GM10248 (cell line): ENCODE results near the gene PBRM1.

Source experiments
- CTCF ChIA-PET: fragments of 300-600 bp; sonication (Branson Sonifier 250); formaldehyde crosslinking; extraction: SDS; loops from one replicate; lab custom pipeline; 2021; ENCODE audit warnings: antibody characterized with exemption; lab: Yijun Ruan, JAX
- POLR2A ChIA-PET: fragments of 350-650 bp; sonication (Branson Sonifier 250); formaldehyde crosslinking; extraction: SDS; loops from one replicate; lab custom pipeline; 2020; ENCODE audit warnings: antibody characterized with exemption; lab: Yijun Ruan, JAX
- DNase-seq: peaks from one replicate; pipeline ENCODE4 v3.0.0; 2012; ENCODE audit errors: extremely low spot score
- TF ChIP-seq, protein P1 (sequence below): IDR thresholded peaks from 2 replicates; pipeline ENCODE4 v1.5.1; 2012; ENCODE audit warnings: mild to moderate bottlenecking, low read depth; ENCODE audit errors: extremely low read depth, missing control alignments, control extremely low read depth

Gene PBRM1

DNA sequence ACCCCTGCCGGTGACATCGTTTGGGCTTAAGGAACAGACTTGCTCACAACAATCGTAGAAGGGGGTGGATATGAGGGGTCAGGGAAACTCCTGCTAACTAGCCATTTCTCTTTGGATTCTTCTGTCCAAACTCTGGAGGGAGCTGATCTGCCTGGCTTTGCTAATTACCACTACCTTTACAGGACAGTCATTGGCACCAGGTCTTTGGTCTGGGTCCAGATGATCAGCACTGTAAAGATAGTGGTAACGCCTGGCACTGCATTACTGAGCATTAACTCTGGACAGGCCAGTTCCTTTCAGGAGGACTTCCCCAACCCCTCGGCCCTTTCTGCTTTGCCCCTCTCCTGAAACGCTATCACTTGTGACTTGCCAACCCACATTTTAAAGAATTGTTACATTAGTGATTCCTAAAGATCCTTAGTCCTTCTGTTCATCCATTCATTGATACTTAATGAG is 148.5 kb downstream of the PBRM1 start:
- CTCF ChIA-PET, result interaction anchor here (1.1 kb wide), 1 partner anchor 51 kb away, joined by 3 read pairs; no protein-coding TSS in a partner anchor

DNA sequence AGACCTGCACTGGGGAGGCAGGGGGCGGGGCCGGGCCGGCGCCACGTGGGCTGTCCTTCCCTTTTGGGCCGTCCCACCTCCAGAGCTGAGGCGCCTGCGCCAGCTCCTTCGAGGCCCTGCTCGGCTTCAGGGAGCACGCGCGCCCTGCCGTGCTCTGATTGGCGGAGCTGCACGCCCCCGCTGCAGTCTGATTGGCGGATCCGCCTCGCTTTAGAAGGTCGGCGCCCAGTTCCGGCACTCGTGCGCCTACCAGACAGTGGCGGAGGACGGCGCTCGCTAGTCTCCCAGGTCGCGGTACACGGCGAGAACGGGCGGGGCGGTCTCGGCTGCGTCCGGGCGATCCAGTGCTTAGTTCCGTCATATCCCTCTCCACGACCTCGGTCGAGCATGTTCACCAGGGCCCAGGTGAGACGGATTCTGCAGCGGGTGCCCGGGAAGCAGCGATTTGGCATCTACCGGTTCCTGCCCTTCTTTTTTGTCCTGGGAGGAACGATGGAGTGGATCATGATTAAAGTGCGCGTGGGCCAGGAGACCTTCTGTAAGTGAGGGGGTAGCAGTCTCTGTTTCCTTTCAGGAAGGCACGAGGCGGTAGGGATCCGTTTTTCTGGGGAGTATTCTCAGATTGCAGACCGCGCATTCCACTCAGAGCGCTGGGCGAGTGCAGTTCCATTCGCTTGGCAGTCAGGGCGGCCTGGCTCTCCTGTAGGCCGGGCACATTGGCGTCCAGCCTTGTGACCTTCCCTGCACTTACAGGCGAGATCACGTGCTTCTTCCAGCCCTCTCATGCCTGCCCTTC is 149.1 kb downstream of the PBRM1 start, which contains the start of gene UQCC5:
TSS of gene UQCC5 (plus strand) at position 237 of the 796 bp plus-strand sequence. CDS start at position 388, 151 bp downstream.
- ChIA-PET CTCF (interaction anchor here (0.8 to 1.8 kb wide), 6 partner anchors 9 to 288 kb away, joined by 3 to 4 read pairs (median 4); no protein-coding TSS in a partner anchor), POLR2A (interaction anchor here (0.6 to 1.0 kb wide), 14 partner anchors 10 to 1950 kb away, joined by 3 to 5 read pairs (median 4); no protein-coding TSS in a partner anchor)
- peak; percentile 99 for DNase-seq
- TF ChIP-seq, protein P1, sequence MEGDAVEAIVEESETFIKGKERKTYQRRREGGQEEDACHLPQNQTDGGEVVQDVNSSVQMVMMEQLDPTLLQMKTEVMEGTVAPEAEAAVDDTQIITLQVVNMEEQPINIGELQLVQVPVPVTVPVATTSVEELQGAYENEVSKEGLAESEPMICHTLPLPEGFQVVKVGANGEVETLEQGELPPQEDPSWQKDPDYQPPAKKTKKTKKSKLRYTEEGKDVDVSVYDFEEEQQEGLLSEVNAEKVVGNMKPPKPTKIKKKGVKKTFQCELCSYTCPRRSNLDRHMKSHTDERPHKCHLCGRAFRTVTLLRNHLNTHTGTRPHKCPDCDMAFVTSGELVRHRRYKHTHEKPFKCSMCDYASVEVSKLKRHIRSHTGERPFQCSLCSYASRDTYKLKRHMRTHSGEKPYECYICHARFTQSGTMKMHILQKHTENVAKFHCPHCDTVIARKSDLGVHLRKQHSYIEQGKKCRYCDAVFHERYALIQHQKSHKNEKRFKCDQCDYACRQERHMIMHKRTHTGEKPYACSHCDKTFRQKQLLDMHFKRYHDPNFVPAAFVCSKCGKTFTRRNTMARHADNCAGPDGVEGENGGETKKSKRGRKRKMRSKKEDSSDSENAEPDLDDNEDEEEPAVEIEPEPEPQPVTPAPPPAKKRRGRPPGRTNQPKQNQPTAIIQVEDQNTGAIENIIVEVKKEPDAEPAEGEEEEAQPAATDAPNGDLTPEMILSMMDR, result peak; percentile 16

More for the DNA sequence above, 148.5 kb downstream of the PBRM1 start:
- DNase-seq, result no peak
- POLR2A ChIA-PET, result interaction anchor here (0.6 to 0.8 kb wide), 2 partner anchors 29 to 1211 kb away, joined by 3 read pairs; no protein-coding TSS in a partner anchor
- TF ChIP-seq, protein P1, result no peak

DNA sequence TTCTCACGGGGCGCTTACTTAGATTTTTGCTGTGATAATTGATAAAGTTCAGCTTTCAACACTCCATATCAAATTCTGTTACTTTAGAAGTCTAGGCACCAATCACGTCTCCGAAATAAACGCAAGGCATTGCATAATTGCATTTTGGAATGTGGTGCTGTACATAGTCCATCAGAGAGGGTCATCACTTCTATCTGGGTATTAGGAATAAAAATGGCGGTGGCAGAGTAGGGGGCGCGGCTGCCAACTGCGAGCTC is 149.7 kb downstream of the PBRM1 start:
- TF ChIP-seq, protein P1, result no peak
- no peak for DNase-seq
- ChIA-PET POLR2A (interaction anchor here (0.6 to 1.0 kb wide), 14 partner anchors 10 to 1950 kb away, joined by 3 to 5 read pairs (median 4); no protein-coding TSS in a partner anchor), CTCF (interaction anchor here (0.8 to 1.8 kb wide), 6 partner anchors 9 to 288 kb away, joined by 3 to 4 read pairs (median 4); no protein-coding TSS in a partner anchor)

DNA sequence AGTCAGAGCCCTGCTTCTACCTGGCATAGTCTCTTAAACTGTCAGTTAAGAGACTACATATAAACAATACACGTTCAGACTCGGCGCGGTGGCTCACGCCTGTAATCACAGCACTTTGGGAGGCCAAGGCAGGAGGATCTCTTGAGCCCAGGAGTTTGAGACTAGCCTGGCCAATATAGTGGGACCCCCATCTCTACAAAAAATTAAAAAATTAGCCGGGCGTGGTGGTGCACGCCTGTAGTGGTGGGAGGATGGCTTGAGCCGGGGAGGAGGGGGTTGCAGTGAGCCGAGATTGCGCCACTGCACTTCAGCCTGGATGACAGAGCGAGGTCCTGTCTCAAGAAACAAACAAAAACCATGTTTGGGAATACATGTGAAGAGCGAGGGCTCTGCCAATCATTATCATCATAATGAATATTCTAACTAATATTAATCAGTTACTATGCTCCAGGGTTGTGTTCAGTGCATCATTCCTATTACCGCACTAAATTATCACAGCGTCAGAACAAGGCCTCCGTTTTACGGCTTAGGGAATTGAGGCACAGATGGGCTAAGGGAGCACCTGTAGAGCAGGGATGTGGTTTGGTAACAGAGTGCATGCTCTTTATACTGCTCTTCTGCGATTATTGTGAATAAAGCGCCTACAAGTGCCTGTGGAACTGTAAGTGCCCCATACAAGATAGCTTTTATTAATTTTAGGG is 150.2 kb downstream of the PBRM1 start:
- ChIA-PET POLR2A (interaction anchor here (0.6 to 1.0 kb wide), 13 partner anchors 9 to 1949 kb away, joined by 3 to 5 read pairs (median 4); no protein-coding TSS in a partner anchor), CTCF (interaction anchor here (0.8 to 1.8 kb wide), 5 partner anchors 9 to 287 kb away, joined by 3 to 4 read pairs (median 4); no protein-coding TSS in a partner anchor)
- TF ChIP-seq, protein P1, result no peak
- DNase-seq, result no peak

DNA sequence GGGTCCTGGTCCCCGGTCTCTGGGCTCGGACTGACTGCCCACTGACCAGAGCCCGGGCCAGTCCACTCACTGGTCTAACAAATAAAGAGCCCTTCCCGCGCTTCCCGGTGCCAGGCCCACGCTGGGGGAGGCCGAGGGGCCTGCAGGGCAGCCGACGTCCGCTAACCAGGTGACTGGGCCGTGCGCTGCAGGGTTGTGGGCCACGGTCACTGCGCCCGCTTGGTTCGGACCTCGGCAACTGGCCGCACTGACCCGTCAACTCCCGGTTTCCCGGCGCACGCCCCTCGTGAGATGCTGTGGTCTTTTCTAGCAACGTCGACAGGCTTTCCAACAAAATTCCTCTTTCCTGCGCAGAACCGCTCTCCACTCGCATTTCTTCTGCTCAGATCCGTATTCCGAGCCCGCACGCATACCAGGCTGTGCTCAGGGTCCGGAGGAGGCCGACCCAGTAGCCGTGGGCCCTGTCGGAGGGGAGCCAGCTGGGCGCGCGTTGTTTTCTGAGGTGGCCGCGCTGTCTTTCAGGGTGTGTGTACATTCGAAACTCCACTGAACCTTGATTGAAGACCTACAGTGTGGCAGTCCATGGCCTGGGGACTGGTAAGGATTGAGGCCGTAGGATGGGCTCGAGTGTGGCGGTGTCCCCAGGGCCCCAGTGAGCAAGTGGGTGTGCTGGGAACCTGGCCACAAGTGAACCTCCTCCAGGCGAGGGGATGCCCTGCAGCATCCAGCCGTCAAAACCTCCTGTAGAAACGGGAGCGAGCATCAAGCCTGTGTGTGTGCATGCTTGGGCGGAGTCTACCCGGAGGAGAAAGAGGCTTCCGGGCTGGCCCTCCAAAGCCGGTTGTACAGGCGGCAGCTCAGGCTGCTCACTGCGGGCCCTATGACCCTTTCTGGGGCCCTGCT is 151.2 kb downstream of the PBRM1 start:
- POLR2A ChIA-PET, result no interaction called here

More for the DNA sequence above, 151.2 kb downstream of the PBRM1 start:
- CTCF ChIA-PET, result interaction anchor here (1.8 kb wide), 1 partner anchor 8 kb away, joined by 4 read pairs; no protein-coding TSS in a partner anchor
- TF ChIP-seq, protein P1, result no peak
- DNase-seq, result no peak
